ENCODE results near the gene USP16. TPM values are rescaled to one million over a fixed set of nuclear protein-coding genes. Genes with fewer than 3 reads are reported as not detected.
A peak's percentile ranks its signal among the peaks of the same experiment; 100 is the strongest.

Gene USP16
- total and polyA plus RNA-seq, 2 of the 13 experiments (the other 11 are each of a cell fraction or from before 2014, with no cell fraction given) = 16.5 to 46.9 TPM

GRCh38 chr21:29053656-29054055, 29.2 kb downstream of the USP16 start:
- H3K36me3 ChIP-seq (replicated peaks in 1 of 2; ENCODE audit: control insufficient read depth in 1 of 2, insufficient read depth in 2 of 2, low read length in 2 of 2) = peaks cover 12 to 76% of the 10 kb centered on the region in 2 experiments
- POLR2A ChIA-PET = interaction anchor here (1.6 kb wide), 1 partner anchor 29 kb away, joined by 4 read pairs; the partner anchor contains the start of gene USP16
- H3K4me2 ChIP-seq (ENCODE audit: low read depth, low read length) = no peak overlapping the region
- in situ Hi-C loops (cut with HindIII; ENCODE audit: extremely low pct_ligation_motif_present, low pct_unique_long_range_greater_than_20kb) = no loop called here
- no peaks in the 10 kb centered on the region for H4K20me1 ChIP-seq (ENCODE audit: insufficient read depth, low read length)
- H3K4me3 ChIP-seq (replicated peaks in 1 of 3; ENCODE audit: insufficient read depth in 1 of 3, low read depth in 2 of 3, low read length in 3 of 3) = no peak overlapping the region
- H3K79me2 ChIP-seq (ENCODE audit: insufficient read depth, low read length) = no peaks in the 10 kb centered on the region
- intact Hi-C loops (cut with micrococcal nuclease; ENCODE audit: unreplicated experiment) = no loop called here
- CTCF ChIA-PET (ENCODE audit: low intra/inter-chr PET ratio, low total read pairs) = no interaction called here
- TF ChIP-seq ZNF20 (CRISPR knock-in tag; IDR thresholded peaks at IDR 0.05) (no peak), ZNF713 (CRISPR knock-in tag; IDR thresholded peaks at IDR 0.05) (no peak), ZNF326 (CRISPR knock-in tag; IDR thresholded peaks at IDR 0.05; ENCODE audit: borderline replicate concordance) (no peak), NFYB (CRISPR knock-in tag; IDR thresholded peaks at IDR 0.05) (no peak), RBFOX2 (IDR thresholded peaks at IDR 0.05; ENCODE audit: low read depth, low read length) (no peak), EHMT2 (IDR thresholded peaks at IDR 0.05; ENCODE audit: borderline replicate concordance, low read depth, low read length) (no peak), HES4 (CRISPR knock-in tag; IDR thresholded peaks at IDR 0.05; ENCODE audit: borderline replicate concordance) (no peak), TMF1 (CRISPR knock-in tag; IDR thresholded peaks at IDR 0.05; ENCODE audit: low read depth) (no peak), ZNF597 (CRISPR knock-in tag; IDR thresholded peaks at IDR 0.05) (no peak), SIN3B (IDR thresholded peaks at IDR 0.05; ENCODE audit: low read length) (no peak)
- TF ChIP-seq, protein P1, sequence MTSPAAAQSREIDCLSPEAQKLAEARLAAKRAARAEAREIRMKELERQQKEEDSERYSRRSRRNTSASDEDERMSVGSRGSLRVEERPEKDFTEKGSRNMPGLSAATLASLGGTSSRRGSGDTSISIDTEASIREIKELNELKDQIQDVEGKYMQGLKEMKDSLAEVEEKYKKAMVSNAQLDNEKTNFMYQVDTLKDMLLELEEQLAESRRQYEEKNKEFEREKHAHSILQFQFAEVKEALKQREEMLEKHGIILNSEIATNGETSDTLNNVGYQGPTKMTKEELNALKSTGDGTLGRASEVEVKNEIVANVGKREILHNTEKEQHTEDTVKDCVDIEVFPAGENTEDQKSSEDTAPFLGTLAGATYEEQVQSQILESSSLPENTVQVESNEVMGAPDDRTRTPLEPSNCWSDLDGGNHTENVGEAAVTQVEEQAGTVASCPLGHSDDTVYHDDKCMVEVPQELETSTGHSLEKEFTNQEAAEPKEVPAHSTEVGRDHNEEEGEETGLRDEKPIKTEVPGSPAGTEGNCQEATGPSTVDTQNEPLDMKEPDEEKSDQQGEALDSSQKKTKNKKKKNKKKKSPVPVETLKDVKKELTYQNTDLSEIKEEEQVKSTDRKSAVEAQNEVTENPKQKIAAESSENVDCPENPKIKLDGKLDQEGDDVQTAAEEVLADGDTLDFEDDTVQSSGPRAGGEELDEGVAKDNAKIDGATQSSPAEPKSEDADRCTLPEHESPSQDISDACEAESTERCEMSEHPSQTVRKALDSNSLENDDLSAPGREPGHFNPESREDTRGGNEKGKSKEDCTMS (CRISPR knock-in tag; conservative IDR thresholded peaks at IDR 0.05) = no peak
- TF ChIP-seq, protein P2, sequence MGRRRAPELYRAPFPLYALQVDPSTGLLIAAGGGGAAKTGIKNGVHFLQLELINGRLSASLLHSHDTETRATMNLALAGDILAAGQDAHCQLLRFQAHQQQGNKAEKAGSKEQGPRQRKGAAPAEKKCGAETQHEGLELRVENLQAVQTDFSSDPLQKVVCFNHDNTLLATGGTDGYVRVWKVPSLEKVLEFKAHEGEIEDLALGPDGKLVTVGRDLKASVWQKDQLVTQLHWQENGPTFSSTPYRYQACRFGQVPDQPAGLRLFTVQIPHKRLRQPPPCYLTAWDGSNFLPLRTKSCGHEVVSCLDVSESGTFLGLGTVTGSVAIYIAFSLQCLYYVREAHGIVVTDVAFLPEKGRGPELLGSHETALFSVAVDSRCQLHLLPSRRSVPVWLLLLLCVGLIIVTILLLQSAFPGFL (CRISPR knock-in tag; IDR thresholded peaks at IDR 0.05) = no peak
- no peak for DNase-seq (ENCODE audit: low spot score)
- no peaks in the 10 kb centered on the region for H3K27me3 ChIP-seq (ENCODE audit: control insufficient read depth in 1 of 2, insufficient read depth in 2 of 2, low read length in 2 of 2)
- H3K9ac ChIP-seq (ENCODE audit: insufficient read depth, low read depth, low read length) = no peak overlapping the region
- no peak for ATAC-seq
- FAIRE-seq = no peak
- 98% methylated on average over 4 of the region's 4 CpGs for WGBS (ENCODE audit: low lambda C conversion rate)
- no peaks in the 10 kb centered on the region for H3K9me3 ChIP-seq (ENCODE audit: low read length)
- H3K4me1 ChIP-seq (ENCODE audit: insufficient read depth, low read length) = no peaks in the 10 kb centered on the region
- H3K27ac ChIP-seq (ENCODE audit: extremely low read length, insufficient read depth, low read length) = no peak overlapping the region
- H2AFZ ChIP-seq (ENCODE audit: low read length) = no peak overlapping the region
- TSS peak; percentile 38 for BruUV-seq (replicated peaks)

All from HepG2 (cell line).